ENCODE data around the gene F7. TPM values are rescaled to one million over a fixed set of nuclear protein-coding genes. Genes with fewer than 3 reads are reported as not detected.

Gene F7
- total RNA-seq, 1 experiment from 2014 or later: 52.4 TPM

- no peak for DNase-seq
- H3K4me3 ChIP-seq (ENCODE audit: low read depth, low read length): no peak overlapping the region
- ChIA-PET CTCF (no interaction called here), POLR2A (no interaction called here)
- TF ChIP-seq CTCF (IDR thresholded peaks at IDR 0.05; ENCODE audit: insufficient read depth in 1 of 2, low read depth in 1 of 2, low read length in 1 of 2, severe bottlenecking in 1 of 2, unreplicated experiment in 1 of 2): no peak
- H3K27me3 ChIP-seq (replicated peaks; ENCODE audit: control insufficient read depth, insufficient read depth, low read length): no peaks in the 10 kb centered on the region
- H3K9me3 ChIP-seq: no peaks in the 10 kb centered on the region
- H3K9me3 Mint-ChIP-seq (ENCODE audit: unreplicated experiment): no peaks in the 10 kb centered on the region
- H3K36me3 ChIP-seq (ENCODE audit: control insufficient read depth, insufficient read depth, low read length): no peaks in the 10 kb centered on the region; the same call in 1 of the 2 replicates
- BruUV-seq (replicated peaks): no TSS peak
- no peaks in the 10 kb centered on the region for H3K4me1 Mint-ChIP-seq (ENCODE audit: low read depth, unreplicated experiment)
- no peaks in the 10 kb centered on the region for H3K27me3 Mint-ChIP-seq (ENCODE audit: insufficient read depth, unreplicated experiment)
- no peak overlapping the region for H3K27ac Mint-ChIP-seq (ENCODE audit: unreplicated experiment)
- H3K4me1 ChIP-seq: no peaks in the 10 kb centered on the region
- H3K36me3 Mint-ChIP-seq (ENCODE audit: insufficient read depth, unreplicated experiment): peaks cover 5% of the 10 kb centered on the region
- intact Hi-C loops (cut with micrococcal nuclease; ENCODE audit: unreplicated experiment): no loop called here
- H3K4me3 Mint-ChIP-seq (ENCODE audit: unreplicated experiment): no peak overlapping the region
Measured at GRCh38 chr13:113064534-113065405, 40.8 kb upstream of the F7 start.

GRCh38 chr13:113065406-113066141, 40.0 kb upstream of the F7 start:
- intact Hi-C loops (cut with micrococcal nuclease; ENCODE audit: unreplicated experiment): no loop called here
- CTCF ChIA-PET: no interaction called here

More at GRCh38 chr13:113065406-113066141, 40.0 kb upstream of the F7 start:
- Histone ChIP-seq H3K4me3 (ENCODE audit: low read depth, low read length) (no peak overlapping the region), H3K4me1 (no peaks in the 10 kb centered on the region), H3K27me3 (replicated peaks; ENCODE audit: control insufficient read depth, insufficient read depth, low read length) (no peaks in the 10 kb centered on the region), H3K9me3 (no peaks in the 10 kb centered on the region), H3K36me3 (ENCODE audit: control insufficient read depth, insufficient read depth, low read length) (no peaks in the 10 kb centered on the region; the same call in 1 of the 2 replicates)
- H3K4me3 Mint-ChIP-seq (ENCODE audit: unreplicated experiment): no peak overlapping the region
- H3K27me3 Mint-ChIP-seq (ENCODE audit: insufficient read depth, unreplicated experiment): no peaks in the 10 kb centered on the region
- H3K4me1 Mint-ChIP-seq (ENCODE audit: low read depth, unreplicated experiment): no peaks in the 10 kb centered on the region
- no peaks in the 10 kb centered on the region for H3K9me3 Mint-ChIP-seq (ENCODE audit: unreplicated experiment)
- POLR2A ChIA-PET: no interaction called here
- no TSS peak for BruUV-seq (replicated peaks)
- TF ChIP-seq CTCF (IDR thresholded peaks at IDR 0.05; ENCODE audit: insufficient read depth in 1 of 2, low read depth in 1 of 2, low read length in 1 of 2, severe bottlenecking in 1 of 2, unreplicated experiment in 1 of 2): no peak
- no peak for DNase-seq
- H3K27ac Mint-ChIP-seq (ENCODE audit: unreplicated experiment): no peak overlapping the region
- H3K36me3 Mint-ChIP-seq (ENCODE audit: insufficient read depth, unreplicated experiment): peaks cover 5% of the 10 kb centered on the region

Data from Caco-2 (cell line).